ENCODE data around the gene RTN4IP1.

GRCh38 chr6:106637051-106637716 lies 7.9 kb upstream of the RTN4IP1 start:
- TF ChIP-seq, protein P1, sequence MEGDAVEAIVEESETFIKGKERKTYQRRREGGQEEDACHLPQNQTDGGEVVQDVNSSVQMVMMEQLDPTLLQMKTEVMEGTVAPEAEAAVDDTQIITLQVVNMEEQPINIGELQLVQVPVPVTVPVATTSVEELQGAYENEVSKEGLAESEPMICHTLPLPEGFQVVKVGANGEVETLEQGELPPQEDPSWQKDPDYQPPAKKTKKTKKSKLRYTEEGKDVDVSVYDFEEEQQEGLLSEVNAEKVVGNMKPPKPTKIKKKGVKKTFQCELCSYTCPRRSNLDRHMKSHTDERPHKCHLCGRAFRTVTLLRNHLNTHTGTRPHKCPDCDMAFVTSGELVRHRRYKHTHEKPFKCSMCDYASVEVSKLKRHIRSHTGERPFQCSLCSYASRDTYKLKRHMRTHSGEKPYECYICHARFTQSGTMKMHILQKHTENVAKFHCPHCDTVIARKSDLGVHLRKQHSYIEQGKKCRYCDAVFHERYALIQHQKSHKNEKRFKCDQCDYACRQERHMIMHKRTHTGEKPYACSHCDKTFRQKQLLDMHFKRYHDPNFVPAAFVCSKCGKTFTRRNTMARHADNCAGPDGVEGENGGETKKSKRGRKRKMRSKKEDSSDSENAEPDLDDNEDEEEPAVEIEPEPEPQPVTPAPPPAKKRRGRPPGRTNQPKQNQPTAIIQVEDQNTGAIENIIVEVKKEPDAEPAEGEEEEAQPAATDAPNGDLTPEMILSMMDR (IDR thresholded peaks at IDR 0.05) = no peak
- TF ChIP-seq EP300 (IDR thresholded peaks at IDR 0.05) (no peak), POLR2A (IDR thresholded peaks at IDR 0.05) (no peak), POLR2AphosphoS5 (IDR thresholded peaks at IDR 0.05) (no peak)
